NAMALWA (cell line): Measurements from ENCODE around the gene DCAF10.
A peak's percentile ranks its signal among the peaks of the same experiment; 100 is the strongest.
"Not testable (repeated sequence)": the region's sequence is repeated elsewhere in the genome, so short reads cannot be mapped to it uniquely, and the experiment has no call there.

Source experiments
- DNase-seq: peaks from one replicate; pipeline ENCODE4 v3.0.0-alpha.2; 2015; ENCODE audit warnings: low spot score

Gene DCAF10, protein sequence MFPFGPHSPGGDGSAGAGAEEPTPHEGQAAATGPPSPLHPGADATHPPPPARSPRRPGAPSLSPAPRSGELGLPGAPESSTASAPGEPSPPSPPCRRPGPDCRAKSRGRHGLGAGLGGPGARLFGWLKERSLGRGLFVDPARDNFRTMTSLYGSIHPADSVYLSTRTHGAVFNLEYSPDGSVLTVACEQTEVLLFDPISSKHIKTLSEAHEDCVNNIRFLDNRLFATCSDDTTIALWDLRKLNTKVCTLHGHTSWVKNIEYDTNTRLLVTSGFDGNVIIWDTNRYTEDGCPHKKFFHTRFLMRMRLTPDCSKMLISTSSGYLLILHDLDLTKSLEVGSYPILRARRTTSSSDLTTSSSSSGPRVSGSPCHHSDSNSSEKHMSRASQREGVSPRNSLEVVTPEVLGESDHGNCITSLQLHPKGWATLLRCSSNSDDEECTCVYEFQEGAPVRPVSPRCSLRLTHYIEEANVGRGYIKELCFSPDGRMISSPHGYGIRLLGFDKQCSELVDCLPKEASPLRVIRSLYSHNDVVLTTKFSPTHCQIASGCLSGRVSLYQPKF

GRCh38 chr9:37800631-37801286 lies at the start of gene DCAF10:
DCAF10 (plus strand) TSS chr9:37800797; CDS start chr9:37800867, 70 bp downstream.
- peak; percentile 84 for DNase-seq

- no peak for DNase-seq
These were observed 49.4 kb upstream of the DCAF10 start for GRCh38 chr9:37751186-37751585.

GRCh38 chr9:37751704-37752103 lies 48.9 kb upstream of the DCAF10 start:
- DNase-seq: not testable (repeated sequence)

DNA sequence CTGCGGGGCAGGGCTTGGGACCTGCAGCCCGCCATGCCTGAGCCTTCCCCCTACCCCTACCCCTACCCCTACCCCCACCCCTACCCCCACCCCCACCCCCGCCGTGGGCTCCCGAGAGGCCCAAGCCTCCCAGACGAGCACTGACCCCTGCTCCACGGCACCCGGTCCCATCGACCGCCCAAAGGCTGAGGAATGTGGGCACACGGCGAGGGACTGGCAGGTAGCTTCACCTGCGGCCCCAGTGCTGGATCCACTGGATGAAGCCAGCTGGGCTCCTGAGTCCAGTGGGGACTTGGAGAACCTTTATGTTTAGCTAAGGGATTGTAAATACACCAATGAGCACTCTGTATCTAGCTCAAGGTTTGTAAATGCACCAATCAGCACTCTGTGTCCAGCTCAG lies 48.5 kb upstream of the DCAF10 start:
- not testable (repeated sequence) for DNase-seq

GRCh38 chr9:37752642-37753488 lies 47.7 kb upstream of the DCAF10 start:
- DNase-seq: peak; percentile 29

DNA sequence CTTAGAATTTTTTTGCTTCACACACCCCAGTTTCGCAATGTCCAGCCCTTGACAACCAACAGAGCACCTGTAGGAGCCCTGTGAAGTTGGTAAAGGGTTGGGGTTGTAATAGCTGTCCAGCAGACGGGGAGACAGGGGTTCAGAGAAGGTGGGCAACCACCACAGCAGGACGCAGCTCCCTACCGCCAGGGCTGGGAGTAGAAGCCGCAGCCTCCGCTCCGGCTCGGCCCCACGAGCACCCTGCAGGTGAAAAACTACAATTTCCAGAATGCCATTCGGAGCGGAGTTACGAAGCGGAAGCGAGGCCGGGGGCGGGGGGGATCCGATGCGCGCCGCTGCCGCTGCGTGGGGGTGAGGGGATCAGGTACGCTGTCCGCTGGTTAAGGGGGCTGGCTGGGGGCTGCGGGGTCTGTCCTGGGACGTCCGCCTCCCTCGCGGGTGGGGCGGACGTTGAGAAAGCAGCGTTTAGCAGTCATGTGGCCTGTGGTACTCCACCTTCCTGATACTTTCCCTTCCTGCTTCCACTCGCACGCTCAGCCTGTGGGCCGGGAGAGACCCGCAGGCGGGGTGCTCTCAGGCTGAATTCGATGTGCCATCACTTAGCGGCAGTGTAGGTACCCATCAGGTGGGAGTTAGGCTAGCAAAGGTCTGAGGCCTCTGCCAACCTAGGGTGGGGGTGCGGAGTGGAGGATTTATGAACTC lies 47.0 kb upstream of the DCAF10 start, which contains the start of gene TRMT10B:
Gene TRMT10B (plus strand): TSS at position 317 of the 702 bp plus-strand sequence. CDS start 8,127 bp downstream, outside the sequence.
- DNase-seq: peak; percentile 74

DNA sequence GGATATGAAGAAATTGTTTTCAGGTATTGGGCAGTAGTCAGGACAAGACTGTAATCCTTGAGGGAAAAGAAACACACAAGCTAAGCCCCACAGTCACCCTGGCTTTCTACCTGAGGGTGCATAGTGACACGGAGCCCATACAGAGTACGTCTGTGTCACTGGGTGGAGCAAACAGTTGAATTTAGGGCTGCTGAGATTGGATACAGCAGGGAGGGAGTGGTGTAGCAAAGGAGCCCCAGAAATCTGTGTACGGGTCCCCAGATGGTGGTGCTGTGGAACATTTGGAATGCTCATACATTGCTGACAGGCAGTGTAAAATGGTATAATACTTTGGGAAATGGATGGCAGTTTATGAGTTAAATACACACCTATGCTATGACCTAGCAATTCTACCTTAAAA lies 41.9 kb upstream of the DCAF10 start:
- no peak for DNase-seq

- no peak for DNase-seq
These were observed 40.0 kb upstream of the DCAF10 start for GRCh38 chr9:37760416-37761161.

DNA sequence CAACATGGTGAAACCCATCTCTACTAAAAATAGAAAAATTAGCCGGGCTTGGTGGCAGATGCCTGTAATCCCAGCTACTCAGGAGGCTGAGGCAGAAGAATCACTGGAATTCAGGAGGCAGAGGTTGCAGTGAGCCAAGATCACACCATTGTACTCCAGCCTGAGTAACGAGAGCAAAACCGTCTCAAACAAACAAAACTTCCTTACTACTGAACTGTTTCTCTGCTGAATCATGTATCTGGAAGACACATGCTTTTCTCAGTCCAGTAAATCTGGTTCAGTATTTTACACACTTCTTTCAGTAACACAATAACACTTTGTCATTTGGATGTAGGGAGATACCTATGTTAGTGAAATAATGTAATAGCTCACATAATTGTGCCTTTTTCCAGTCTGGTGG lies 39.1 kb upstream of the DCAF10 start:
- DNase-seq: no peak

- DNase-seq: not testable (repeated sequence)
These were observed 35.3 kb upstream of the DCAF10 start for GRCh38 chr9:37765263-37765662.

GRCh38 chr9:37769306-37769705 lies 31.3 kb upstream of the DCAF10 start:
- no peak for DNase-seq

- DNase-seq: no peak
These were observed 30.6 kb upstream of the DCAF10 start for GRCh38 chr9:37769995-37770394.

- DNase-seq: no peak
These were observed 25.2 kb upstream of the DCAF10 start for GRCh38 chr9:37775216-37775919.

DNA sequence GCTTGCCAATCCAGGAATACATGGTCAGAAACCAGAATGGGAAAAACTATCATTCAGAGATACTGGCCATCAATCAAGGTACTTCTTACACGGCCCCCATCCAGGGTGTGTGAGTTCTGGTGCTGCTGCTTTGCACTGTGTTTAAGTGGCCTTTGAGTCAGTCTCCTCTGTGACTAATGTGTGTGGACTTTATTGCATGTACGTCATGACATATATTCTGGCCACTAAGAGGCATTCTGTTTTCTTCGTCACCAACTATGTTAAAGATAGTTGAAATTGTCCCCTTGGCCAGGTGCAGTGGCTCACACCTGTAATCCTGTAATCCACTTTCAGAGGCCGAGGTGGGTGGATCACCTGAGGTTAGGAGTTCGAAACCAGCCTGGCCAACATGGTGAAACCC lies 24.3 kb upstream of the DCAF10 start:
- DNase-seq: no peak

DNA sequence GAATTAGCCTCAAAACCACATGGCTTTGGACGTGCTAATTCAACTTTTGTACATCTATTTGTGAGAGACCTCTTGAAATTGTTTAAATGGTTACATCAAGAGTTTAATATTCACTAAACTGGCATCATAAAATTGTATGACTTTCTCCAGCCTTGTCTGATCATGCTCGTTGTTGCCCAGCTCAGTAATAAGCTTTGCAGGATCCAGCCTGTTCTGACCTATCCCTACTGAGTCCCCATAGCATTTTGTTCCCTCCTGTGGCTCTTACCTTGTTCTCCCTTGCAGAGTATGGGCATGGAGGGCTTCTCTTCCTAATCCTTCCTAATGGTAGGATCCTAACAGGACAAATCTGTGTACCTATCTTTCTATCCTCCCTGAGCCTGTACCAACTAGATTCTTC lies 22.1 kb upstream of the DCAF10 start:
- DNase-seq: no peak

- DNase-seq: no peak
These were observed 16.3 kb upstream of the DCAF10 start for GRCh38 chr9:37784291-37784615.

DNA sequence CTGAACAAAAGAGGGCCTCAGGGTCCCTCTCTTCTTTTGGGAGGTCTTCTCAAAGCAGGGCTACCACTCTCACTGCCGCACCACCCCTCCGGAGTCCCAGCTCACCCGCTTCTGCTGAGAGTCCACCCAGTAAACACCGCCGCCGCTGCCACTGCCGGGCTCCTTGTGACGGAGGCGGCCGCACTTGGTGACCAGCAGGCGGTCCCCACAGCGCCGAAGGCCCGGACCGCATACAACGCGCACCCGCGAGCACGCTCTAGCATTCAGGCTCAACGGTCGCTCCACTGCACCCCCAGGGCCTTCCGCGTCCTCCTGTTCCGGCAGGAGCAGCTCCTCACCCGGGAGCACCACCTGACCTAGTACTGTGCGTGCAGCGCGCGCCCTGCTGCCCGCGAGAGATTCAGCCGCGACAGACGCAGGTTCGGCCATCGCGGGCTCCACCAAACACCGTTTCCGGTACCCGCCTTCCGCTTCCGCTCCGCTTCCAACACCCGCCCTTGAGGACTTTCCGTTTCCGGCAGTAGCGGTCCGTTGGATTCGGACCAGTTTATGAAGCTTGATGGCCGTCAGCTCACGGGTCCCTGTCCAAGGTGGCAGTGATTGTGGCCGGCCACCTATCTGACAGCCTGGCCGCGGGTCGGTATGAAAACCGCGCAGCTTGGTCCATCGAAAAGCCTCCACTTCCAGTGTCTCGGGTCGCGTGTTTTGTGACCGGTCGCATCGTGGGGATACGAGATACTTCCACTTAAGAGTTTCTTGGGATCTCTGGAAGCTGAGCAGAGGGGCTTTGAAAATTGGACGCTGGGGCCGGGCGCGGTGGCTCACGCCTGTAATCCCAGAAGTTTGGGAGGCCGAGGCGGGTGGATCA lies 15.7 kb upstream of the DCAF10 start, which contains the start of gene EXOSC3:
Gene EXOSC3 (minus strand): TSS at position 449 of the 868 bp plus-strand sequence. CDS start 20 bp downstream, at position 429.
- peak; percentile 93 for DNase-seq

- DNase-seq: no peak
These were observed 13.5 kb upstream of the DCAF10 start for GRCh38 chr9:37787059-37787458.

DNA sequence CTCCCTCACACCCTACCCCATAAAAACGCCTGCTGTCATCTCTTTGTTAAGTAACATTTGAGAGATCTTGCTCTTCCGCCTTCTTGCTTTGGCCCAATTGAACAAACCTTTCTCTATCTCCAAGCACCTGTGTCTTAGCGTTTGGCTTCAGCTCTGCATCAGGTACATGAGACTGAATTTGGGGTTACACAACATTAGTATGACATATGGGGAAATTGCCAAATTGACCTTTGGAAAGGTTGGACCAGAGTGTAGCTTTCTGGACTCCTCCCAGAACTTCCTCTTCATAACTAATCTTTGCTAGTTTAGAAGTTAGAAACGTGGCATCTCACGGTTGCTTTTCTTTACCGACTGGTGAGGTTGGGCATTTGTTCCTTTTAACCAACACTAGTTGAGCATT lies 12.3 kb upstream of the DCAF10 start:
- DNase-seq: no peak
